ENCODE results near the gene XAGE5.
"Not testable (repeated sequence)": the region's sequence is repeated elsewhere in the genome, so short reads cannot be mapped to it uniquely, and the experiment has no call there.

The XAGE5 gene

DNA sequence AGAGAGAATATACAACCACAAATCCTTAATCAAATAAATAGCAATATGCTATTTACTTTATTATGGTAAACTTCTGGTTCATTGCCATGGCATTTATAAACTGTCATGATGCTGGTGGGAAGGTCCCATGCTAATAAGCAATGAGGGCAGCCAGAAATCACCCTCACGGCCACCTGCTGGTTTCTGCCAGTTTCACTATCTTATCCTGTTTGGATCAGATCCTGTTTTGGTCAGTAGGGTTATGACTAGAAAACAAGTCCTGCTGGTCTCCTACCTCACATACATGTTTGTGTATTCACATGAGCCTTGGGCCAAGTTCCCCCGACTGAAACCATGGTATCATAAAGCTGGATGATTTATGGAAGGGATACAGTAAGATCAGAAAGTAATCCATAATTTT is 28.1 kb downstream of the XAGE5 start:
- TF ChIP-seq, protein P1, sequence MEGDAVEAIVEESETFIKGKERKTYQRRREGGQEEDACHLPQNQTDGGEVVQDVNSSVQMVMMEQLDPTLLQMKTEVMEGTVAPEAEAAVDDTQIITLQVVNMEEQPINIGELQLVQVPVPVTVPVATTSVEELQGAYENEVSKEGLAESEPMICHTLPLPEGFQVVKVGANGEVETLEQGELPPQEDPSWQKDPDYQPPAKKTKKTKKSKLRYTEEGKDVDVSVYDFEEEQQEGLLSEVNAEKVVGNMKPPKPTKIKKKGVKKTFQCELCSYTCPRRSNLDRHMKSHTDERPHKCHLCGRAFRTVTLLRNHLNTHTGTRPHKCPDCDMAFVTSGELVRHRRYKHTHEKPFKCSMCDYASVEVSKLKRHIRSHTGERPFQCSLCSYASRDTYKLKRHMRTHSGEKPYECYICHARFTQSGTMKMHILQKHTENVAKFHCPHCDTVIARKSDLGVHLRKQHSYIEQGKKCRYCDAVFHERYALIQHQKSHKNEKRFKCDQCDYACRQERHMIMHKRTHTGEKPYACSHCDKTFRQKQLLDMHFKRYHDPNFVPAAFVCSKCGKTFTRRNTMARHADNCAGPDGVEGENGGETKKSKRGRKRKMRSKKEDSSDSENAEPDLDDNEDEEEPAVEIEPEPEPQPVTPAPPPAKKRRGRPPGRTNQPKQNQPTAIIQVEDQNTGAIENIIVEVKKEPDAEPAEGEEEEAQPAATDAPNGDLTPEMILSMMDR (conservative IDR thresholded peaks at IDR 0.05), result no peak
- no peak for TF ChIP-seq ZFX (IDR thresholded peaks at IDR 0.05)
- no peak overlapping the region for H3K27ac ChIP-seq

GRCh38 chrX:52843619-52844018 is 32.5 kb downstream of the XAGE5 start:
- H3K27ac ChIP-seq, result not testable (repeated sequence)

- no peak for TF ChIP-seq ZFX (IDR thresholded peaks at IDR 0.05)
- TF ChIP-seq, protein P1 (conservative IDR thresholded peaks at IDR 0.05), result no peak
- H3K27ac ChIP-seq, result no peak overlapping the region
Observed at GRCh38 chrX:52852110-52852860, 41.2 kb downstream of the XAGE5 start.

- H3K27ac ChIP-seq, result not testable (repeated sequence)
Observed at GRCh38 chrX:52856991-52857525, 46.0 kb downstream of the XAGE5 start.

DNA sequence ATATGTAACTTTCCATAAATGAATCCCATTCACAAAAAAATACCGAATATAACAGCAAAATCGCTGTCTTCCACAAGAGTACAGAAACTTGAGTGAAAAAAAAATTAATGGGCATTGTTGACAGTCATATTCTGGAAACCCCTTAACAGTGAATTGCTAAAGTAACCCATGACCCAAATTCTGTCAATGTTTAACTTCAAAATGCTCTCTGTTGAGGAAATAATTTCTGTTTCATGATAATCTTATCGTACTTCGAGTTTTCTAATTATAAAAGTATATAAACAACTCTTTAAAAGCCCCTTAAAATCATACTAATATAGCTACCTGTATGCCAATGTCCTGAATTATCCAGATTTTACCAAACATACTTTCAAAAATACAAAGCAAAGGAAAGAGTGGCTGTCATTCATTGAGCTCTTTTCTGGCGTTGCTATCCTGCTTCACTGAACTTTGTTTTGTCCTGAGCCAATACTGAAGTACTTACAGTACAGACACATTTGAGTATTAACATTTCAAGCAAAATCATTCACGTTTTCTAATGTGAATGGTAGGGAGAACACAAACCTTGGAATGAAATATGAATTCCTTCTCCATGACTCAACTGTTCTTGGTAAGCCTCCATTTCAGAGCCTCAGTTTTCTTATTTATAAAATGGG is 54.4 kb downstream of the XAGE5 start:
- TF ChIP-seq, protein P1 (conservative IDR thresholded peaks at IDR 0.05), result no peak
- no peak for TF ChIP-seq ZFX (IDR thresholded peaks at IDR 0.05)
- H3K27ac ChIP-seq, result no peak overlapping the region
